ENCODE data around the gene PGA4. TPM values are rescaled to one million over a fixed set of nuclear protein-coding genes. Genes with fewer than 3 reads are reported as not detected.

Gene PGA4
- total RNA-seq, 1 experiment from 2014 or later, result not detected

- DNase-seq (ENCODE audit: low read depth), result peak; percentile 21
Measured at GRCh38 chr11:61279934-61280659, 58.0 kb downstream of the PGA4 start.

- no peak for DNase-seq (ENCODE audit: low read depth)
Measured at GRCh38 chr11:61280883-61281580, 58.9 kb downstream of the PGA4 start.

Other genes starting within 250 kb of the PGA4 start
- gene CD5, start 119.9 kb upstream of the PGA4 start, total RNA-seq (2014; rRNA removed; shearing (Covaris generic)), result not detected in 2 replicates
- 7.8 and 11.5 TPM in 2 replicates for gene VPS37C, start 60.9 kb upstream of the PGA4 start, total RNA-seq (2014; rRNA removed; shearing (Covaris generic))
- gene PGA3, start 18.8 kb upstream of the PGA4 start, total RNA-seq (2014; rRNA removed; shearing (Covaris generic)), result not detected in 2 replicates
- gene PGA5, start 18.8 kb downstream of the PGA4 start, total RNA-seq (2014; rRNA removed; shearing (Covaris generic)), result not detected in 2 replicates
- gene VWCE, start 73.0 kb downstream of the PGA4 start, total RNA-seq (2014; rRNA removed; shearing (Covaris generic)), result not detected in 2 replicates
- gene DDB1, start 110.8 kb downstream of the PGA4 start, total RNA-seq (2014; rRNA removed; shearing (Covaris generic)), result 153 and 180 TPM in 2 replicates
- gene TKFC, start 110.9 kb downstream of the PGA4 start, total RNA-seq (2014; rRNA removed; shearing (Covaris generic)), result 28.0 and 30.6 TPM in 2 replicates
- gene CYB561A3, start 139.5 kb downstream of the PGA4 start, total RNA-seq (2014; rRNA removed; shearing (Covaris generic)), result 12.4 and 14.6 TPM in 2 replicates
- 40.2 and 49.4 TPM in 2 replicates for gene TMEM138, start 140.0 kb downstream of the PGA4 start, total RNA-seq (2014; rRNA removed; shearing (Covaris generic))
- gene TMEM216, start 170.2 kb downstream of the PGA4 start, total RNA-seq (2014; rRNA removed; shearing (Covaris generic)), result 8.1 and 12.9 TPM in 2 replicates
- 16.6 and 22.3 TPM in 2 replicates for gene CPSF7, start 207.6 kb downstream of the PGA4 start, total RNA-seq (2014; rRNA removed; shearing (Covaris generic))
- 46.7 and 61.0 TPM in 2 replicates for gene SDHAF2, start 207.8 kb downstream of the PGA4 start, total RNA-seq (2014; rRNA removed; shearing (Covaris generic))

Data from Daoy (cell line).